A549 (cell line): ENCODE results near the gene CHML.

Experiments
- CHD2 ChIP-seq: fragments of 150-350 bp; IDR thresholded peaks from 2 replicates; pipeline ENCODE4 v1.6.1; 2014; ENCODE audit warnings: low read length; ENCODE audit not compliant: partially characterized antibody
- HOXB13 ChIP-seq: fragments of 250-450 bp; sonication (Bioruptor Pico); IDR thresholded peaks from 2 replicates; pipeline ENCODE4 v1.5.0; 2020; ENCODE audit warnings: low read depth, mild to moderate bottlenecking, moderate library complexity
- MAFK ChIP-seq: fragments of 450-650 bp; IDR thresholded peaks from 2 replicates; pipeline ENCODE4 v1.6.1; 2014; ENCODE audit not compliant: partially characterized antibody
- NR3C1 ChIP-seq: fragments of >200 bp; sonication (Bioruptor Twin); formaldehyde crosslinking; IDR thresholded peaks from 3 replicates; pipeline ENCODE4 v1.6.1; 2017
- POLR2A ChIP-seq: IDR thresholded peaks from 2 replicates; pipeline ENCODE4 v1.6.1; 2012; ENCODE audit warnings: mild to moderate bottlenecking, low read length
- RARB ChIP-seq: fragments of 250-450 bp; sonication (Bioruptor Pico); IDR thresholded peaks from 2 replicates; pipeline ENCODE4 v1.8.0; 2021; ENCODE audit warnings: mild to moderate bottlenecking, moderate library complexity
- SREBF2 ChIP-seq: fragments of 450-650 bp; IDR thresholded peaks from 2 replicates; pipeline ENCODE4 v1.6.1; 2014; ENCODE audit warnings: mild to moderate bottlenecking, moderate library complexity
- ZC3H11A ChIP-seq: fragments of 450-650 bp; IDR thresholded peaks from 2 replicates; pipeline ENCODE4 v1.6.1; 2014; ENCODE audit warnings: antibody characterized with exemption, mild to moderate bottlenecking
- TF ChIP-seq, protein P1 (sequence below): fragments of >200 bp; sonication (Bioruptor Twin); formaldehyde crosslinking; IDR thresholded peaks from 3 replicates; pipeline ENCODE4 v1.5.1; 2016

DNA sequence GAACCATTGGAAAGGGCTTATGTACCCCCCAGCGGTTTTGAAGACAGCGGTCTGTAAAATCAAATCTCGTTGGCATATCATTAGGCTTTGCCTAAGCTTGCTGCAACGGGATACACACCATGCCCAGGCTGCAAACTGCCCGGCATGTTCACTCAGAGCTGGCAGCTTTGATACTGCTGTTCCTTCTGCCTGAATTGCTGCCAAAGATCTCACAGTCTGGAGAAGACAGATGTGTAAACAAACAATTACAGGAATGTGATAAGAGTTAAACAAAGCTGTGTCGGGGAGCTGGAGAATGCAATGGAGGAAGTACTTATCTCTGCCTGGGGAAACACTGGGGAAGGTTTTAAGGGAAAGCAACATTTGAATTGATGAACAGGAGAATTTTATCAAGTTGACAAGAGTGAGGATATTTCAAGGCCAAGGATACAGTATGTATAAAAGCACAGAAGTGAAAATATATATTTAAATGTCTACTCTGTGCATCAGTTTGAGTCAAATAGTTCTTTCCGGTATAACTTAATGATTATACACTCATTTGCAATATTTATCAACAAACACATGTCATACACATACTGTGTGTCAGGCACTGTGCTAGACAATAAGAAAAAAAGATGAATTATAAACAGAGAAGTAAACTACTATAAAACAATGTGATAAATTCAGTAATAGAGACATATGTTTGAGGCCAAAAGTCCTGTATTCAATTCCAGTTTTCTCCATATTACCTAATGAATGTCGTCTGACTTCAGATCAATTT is 29.9 kb downstream of the CHML start:
- TF ChIP-seq MAFK: no peak
- TF ChIP-seq, protein P1, sequence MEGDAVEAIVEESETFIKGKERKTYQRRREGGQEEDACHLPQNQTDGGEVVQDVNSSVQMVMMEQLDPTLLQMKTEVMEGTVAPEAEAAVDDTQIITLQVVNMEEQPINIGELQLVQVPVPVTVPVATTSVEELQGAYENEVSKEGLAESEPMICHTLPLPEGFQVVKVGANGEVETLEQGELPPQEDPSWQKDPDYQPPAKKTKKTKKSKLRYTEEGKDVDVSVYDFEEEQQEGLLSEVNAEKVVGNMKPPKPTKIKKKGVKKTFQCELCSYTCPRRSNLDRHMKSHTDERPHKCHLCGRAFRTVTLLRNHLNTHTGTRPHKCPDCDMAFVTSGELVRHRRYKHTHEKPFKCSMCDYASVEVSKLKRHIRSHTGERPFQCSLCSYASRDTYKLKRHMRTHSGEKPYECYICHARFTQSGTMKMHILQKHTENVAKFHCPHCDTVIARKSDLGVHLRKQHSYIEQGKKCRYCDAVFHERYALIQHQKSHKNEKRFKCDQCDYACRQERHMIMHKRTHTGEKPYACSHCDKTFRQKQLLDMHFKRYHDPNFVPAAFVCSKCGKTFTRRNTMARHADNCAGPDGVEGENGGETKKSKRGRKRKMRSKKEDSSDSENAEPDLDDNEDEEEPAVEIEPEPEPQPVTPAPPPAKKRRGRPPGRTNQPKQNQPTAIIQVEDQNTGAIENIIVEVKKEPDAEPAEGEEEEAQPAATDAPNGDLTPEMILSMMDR: no peak
- no peak for TF ChIP-seq RARB (CRISPR knock-in tag)
- no peak for TF ChIP-seq HOXB13
- TF ChIP-seq POLR2A: no peak
- no peak for TF ChIP-seq NR3C1
- TF ChIP-seq CHD2: no peak
- TF ChIP-seq ZC3H11A: no peak
- no peak for TF ChIP-seq SREBF2
